OCI-LY1 (cell line): ENCODE results near the gene TMEM247.

ENCODE experiments used
- EZH2 ChIP-seq: fragments of 200-600 bp; sonication (generic), shearing (Covaris generic); IDR thresholded peaks from 2 replicates; pipeline ENCODE4 v1.8.0; 2017; ENCODE audit warnings: borderline replicate concordance, mixed run types, mild to moderate bottlenecking, antibody characterized with exemption, low read length, moderate library complexity, mixed read lengths
- TF ChIP-seq, protein P1 (sequence below): fragments of 200-600 bp; sonication (generic), shearing (Covaris generic); IDR thresholded peaks from 2 replicates; pipeline ENCODE4 v1.5.1; 2017; ENCODE audit warnings: mild to moderate bottlenecking, antibody characterized with exemption, low read length, moderate library complexity, mixed read lengths

DNA sequence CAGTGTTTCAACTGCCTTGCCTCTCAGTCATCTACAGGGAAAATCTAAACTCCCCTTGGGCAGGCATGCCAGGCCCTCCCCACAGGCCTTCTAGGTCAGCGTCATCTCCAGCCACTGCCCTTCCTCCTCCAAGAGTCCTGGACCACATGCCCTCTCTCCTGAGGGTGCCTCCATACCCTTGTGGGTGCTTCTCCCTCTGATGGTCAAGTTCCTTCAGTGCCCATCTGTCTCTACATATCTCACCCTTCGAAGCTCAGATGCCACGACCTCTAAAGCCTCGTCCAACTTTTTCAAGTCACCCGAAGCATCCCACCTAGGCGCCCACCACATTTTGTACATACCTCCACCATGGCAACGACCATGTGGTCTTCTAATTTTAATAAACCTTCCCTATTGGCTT, 22.6 kb upstream of the TMEM247 start:
- TF ChIP-seq, protein P1, sequence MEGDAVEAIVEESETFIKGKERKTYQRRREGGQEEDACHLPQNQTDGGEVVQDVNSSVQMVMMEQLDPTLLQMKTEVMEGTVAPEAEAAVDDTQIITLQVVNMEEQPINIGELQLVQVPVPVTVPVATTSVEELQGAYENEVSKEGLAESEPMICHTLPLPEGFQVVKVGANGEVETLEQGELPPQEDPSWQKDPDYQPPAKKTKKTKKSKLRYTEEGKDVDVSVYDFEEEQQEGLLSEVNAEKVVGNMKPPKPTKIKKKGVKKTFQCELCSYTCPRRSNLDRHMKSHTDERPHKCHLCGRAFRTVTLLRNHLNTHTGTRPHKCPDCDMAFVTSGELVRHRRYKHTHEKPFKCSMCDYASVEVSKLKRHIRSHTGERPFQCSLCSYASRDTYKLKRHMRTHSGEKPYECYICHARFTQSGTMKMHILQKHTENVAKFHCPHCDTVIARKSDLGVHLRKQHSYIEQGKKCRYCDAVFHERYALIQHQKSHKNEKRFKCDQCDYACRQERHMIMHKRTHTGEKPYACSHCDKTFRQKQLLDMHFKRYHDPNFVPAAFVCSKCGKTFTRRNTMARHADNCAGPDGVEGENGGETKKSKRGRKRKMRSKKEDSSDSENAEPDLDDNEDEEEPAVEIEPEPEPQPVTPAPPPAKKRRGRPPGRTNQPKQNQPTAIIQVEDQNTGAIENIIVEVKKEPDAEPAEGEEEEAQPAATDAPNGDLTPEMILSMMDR, result no peak
- TF ChIP-seq EZH2, result no peak
